Astrocyte of the cerebellum (primary cell): ENCODE measurements around the gene PBX3.

ENCODE experiments used
- DNase-seq: peaks from one replicate; pipeline ENCODE4 v3.0.0-alpha.2; 2011; ENCODE audit warnings: low read depth
- H3K4me3 ChIP-seq: 2 replicates; pipeline ENCODE4 v1.5.1; 2011; ENCODE audit warnings: mild to moderate bottlenecking, low read depth, low read length, moderate library complexity
- CTCF ChIP-seq: IDR thresholded peaks from 2 replicates; pipeline ENCODE4 v1.5.1; 2012; ENCODE audit warnings: low read length, low read depth, moderate library complexity, mild to moderate bottlenecking; ENCODE audit errors: missing control alignments
- in situ Hi-C: cut with HindIII; loops from 2 replicates; pipeline ENCODE4 v1.10.0; 2017; ENCODE audit warnings: low sequenced_read_pairs

The PBX3 gene

GRCh38 chr9:125911861-125912644 lies 164.9 kb downstream of the PBX3 start:
- TF ChIP-seq CTCF = no peak
- DNase-seq = no peak
- H3K4me3 ChIP-seq = no peak overlapping the region
- in situ Hi-C loops = no loop called here

DNA sequence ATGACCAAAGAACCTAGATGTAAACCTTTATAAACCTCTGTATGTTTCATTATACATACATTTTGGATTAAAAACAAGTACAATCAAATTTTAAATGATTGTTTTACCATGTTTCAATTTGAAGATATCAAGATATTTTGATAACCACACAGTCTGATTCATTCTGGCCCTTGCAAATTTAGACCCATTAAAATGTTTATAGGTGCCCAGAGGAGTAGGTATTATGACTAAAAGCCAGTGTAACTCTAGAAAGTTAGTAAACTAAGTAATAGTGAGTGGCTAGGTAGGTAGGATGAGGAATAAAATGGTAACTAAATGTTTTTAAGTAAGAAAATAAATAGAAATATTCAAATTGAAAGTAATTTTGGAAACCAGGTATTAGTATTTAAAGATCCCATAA lies 165.5 kb downstream of the PBX3 start:
- H3K4me3 ChIP-seq = no peak overlapping the region
- TF ChIP-seq CTCF = no peak
- in situ Hi-C loops = no loop called here
- no peak for DNase-seq

- no peak for TF ChIP-seq CTCF
- DNase-seq = no peak
- in situ Hi-C loops = no loop called here
- no peak overlapping the region for H3K4me3 ChIP-seq
These were observed 166.4 kb downstream of the PBX3 start for GRCh38 chr9:125913551-125913950.

DNA sequence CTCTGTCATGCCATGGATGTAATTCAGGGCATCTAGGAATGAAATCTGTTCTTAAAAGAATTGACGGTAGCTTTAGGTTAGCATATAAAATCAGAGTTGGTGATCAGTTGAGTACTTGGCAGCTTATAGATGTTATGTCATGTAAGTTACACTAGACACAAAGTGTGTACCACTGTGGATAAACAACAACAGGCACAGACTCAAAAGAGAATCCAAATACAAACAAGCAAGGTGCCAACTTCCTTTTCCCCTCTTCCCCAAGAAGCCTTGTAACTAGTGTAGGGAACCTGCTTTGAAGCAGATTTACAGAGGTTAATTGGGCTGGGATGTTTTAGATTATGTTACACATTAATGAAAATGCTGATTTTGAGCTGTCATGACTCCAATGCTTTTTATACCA lies 167.2 kb downstream of the PBX3 start:
- in situ Hi-C loops = no loop called here
- H3K4me3 ChIP-seq = no peak overlapping the region
- DNase-seq = no peak
- no peak for TF ChIP-seq CTCF

GRCh38 chr9:125915606-125916005 lies 168.4 kb downstream of the PBX3 start:
- no peak for DNase-seq
- in situ Hi-C loops = no loop called here
- H3K4me3 ChIP-seq = no peak overlapping the region
- TF ChIP-seq CTCF = no peak

DNA sequence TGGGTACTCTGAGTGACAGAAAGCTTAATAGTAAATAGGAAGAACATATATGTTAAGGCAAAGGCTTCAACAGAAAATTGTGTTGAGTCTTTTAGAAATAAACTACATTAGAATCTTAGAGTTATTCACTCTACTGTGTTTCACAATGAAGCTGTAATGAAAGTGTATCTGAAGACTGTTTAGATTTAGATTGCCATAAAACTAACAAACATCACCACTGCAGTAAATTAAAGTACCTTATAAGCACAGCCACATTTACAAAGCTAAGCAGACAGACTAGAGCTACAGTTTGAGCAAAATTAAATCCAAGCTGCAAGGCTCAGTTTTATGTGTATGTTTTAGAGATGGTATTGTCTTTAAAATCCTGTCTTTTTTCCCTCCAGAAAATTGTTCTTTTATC lies 172.4 kb downstream of the PBX3 start:
- DNase-seq = no peak
- TF ChIP-seq CTCF = no peak
- in situ Hi-C loops = no loop called here

More for the DNA sequence above, 172.4 kb downstream of the PBX3 start:
- H3K4me3 ChIP-seq = no peak overlapping the region
